GM23338 (cell line): ENCODE data around the gene GMPPA. TPM values are rescaled to one million over a fixed set of nuclear protein-coding genes. Genes with fewer than 3 reads are reported as not detected.
A peak's percentile ranks its signal among the peaks of the same experiment; 100 is the strongest.

Experiments
- ATAC-seq: fragments of 200-7000 bp; cut with Tn5 transposase; 3 replicates; pipeline ENCODE4 v1.9.1; 2020
- DNase-seq: peaks from one replicate; pipeline ENCODE4 v3.0.0-alpha.2; 2015; ENCODE audit warnings: low spot score
- H2AFZ ChIP-seq: fragments of 200-600 bp; sonication (generic); 2 replicates; pipeline ENCODE4 v1.8.0; 2016; ENCODE audit warnings: antibody characterized with exemption, mild to moderate bottlenecking, moderate library complexity
- H3F3A ChIP-seq: fragments of 200-600 bp; sonication (generic); replicated peaks from 2 replicates; pipeline ENCODE4 v1.8.0; 2017; ENCODE audit warnings: antibody characterized with exemption, mixed run types, low read depth
- H3K27ac ChIP-seq: fragments of 200-600 bp; sonication (generic); 2 replicates; pipeline ENCODE4 v1.6.1; 2016; ENCODE audit warnings: low read depth
- H3K27me3 ChIP-seq: fragments of 200-600 bp; sonication (generic); 2 replicates; pipeline ENCODE4 v1.8.0; 2016; ENCODE audit warnings: mild to moderate bottlenecking, mixed run types, moderate library complexity; ENCODE audit not compliant: insufficient read depth
- H3K36me3 ChIP-seq: fragments of 200-600 bp; sonication (generic); 2 replicates; pipeline ENCODE4 v1.8.0; 2016; ENCODE audit warnings: mild to moderate bottlenecking; ENCODE audit not compliant: insufficient read depth
- H3K4me1 ChIP-seq: fragments of 200-600 bp; sonication (generic); 2 replicates; pipeline ENCODE4 v1.8.0; 2016; ENCODE audit warnings: mild to moderate bottlenecking, moderate library complexity; ENCODE audit not compliant: insufficient read depth
- H3K4me2 ChIP-seq: fragments of 200-600 bp; sonication (generic); 2 replicates; pipeline ENCODE4 v1.7.1; 2017; ENCODE audit warnings: mixed run types
- H3K4me3 ChIP-seq: fragments of 200-600 bp; sonication (generic); 2 replicates; pipeline ENCODE4 v1.6.1; 2016; ENCODE audit warnings: mixed run types
- H3K79me2 ChIP-seq: fragments of 200-600 bp; sonication (generic); replicated peaks from 2 replicates; pipeline ENCODE4 v1.8.0; 2017; ENCODE audit warnings: mild to moderate bottlenecking; ENCODE audit not compliant: insufficient read depth
- H3K9me2 ChIP-seq: fragments of 200-600 bp; sonication (generic); 2 replicates; pipeline ENCODE4 v1.8.0; 2017; ENCODE audit not compliant: insufficient read depth
- H4K20me1 ChIP-seq: fragments of 200-600 bp; sonication (generic); replicated peaks from 2 replicates; pipeline ENCODE4 v1.8.0; 2017; ENCODE audit warnings: mild to moderate bottlenecking; ENCODE audit not compliant: insufficient read depth
- H3K27ac Mint-ChIP-seq: 2 replicates; pipeline ENCODE4 v1.8.0; 2020; ENCODE audit warnings: inconsistent platforms, mild to moderate bottlenecking, moderate library complexity, mixed read lengths
- H3K27me3 Mint-ChIP-seq: 3 replicates; pipeline ENCODE4 v1.8.0; 2022; ENCODE audit warnings: low read depth, mild to moderate bottlenecking, moderate library complexity, mixed read lengths, inconsistent platforms; ENCODE audit not compliant: insufficient read depth, poor library complexity
- H3K36me3 Mint-ChIP-seq: 3 replicates; pipeline ENCODE4 v1.8.0; 2021; ENCODE audit warnings: low read depth, mild to moderate bottlenecking, inconsistent platforms, moderate library complexity, mixed read lengths
- H3K4me1 Mint-ChIP-seq: 3 replicates; pipeline ENCODE4 v1.8.0; 2020; ENCODE audit warnings: mild to moderate bottlenecking, inconsistent platforms, mixed read lengths
- H3K4me3 Mint-ChIP-seq: 3 replicates; pipeline ENCODE4 v1.8.0; 2021; ENCODE audit warnings: moderate library complexity, mild to moderate bottlenecking, inconsistent platforms, mixed read lengths
- H3K9me3 Mint-ChIP-seq: 3 replicates; pipeline ENCODE4 v1.8.0; 2020; ENCODE audit warnings: moderate library complexity, mild to moderate bottlenecking, inconsistent platforms, mixed read lengths
- REST ChIP-seq: IDR thresholded peaks from one replicate; pipeline ENCODE4 v1.6.1; 2018; ENCODE audit warnings: antibody characterized with exemption; ENCODE audit not compliant: unreplicated experiment
- STAT1 ChIP-seq: IDR thresholded peaks from one replicate; pipeline ENCODE4 v1.6.1; 2016; ENCODE audit warnings: antibody characterized with exemption; ENCODE audit not compliant: unreplicated experiment
- ZNF114 ChIP-seq: fragments of 250-450 bp; sonication (Bioruptor Pico); IDR thresholded peaks from 2 replicates; pipeline ENCODE4 v1.5.0; 2020; ENCODE audit warnings: mild to moderate bottlenecking, moderate library complexity
- ZNF331 ChIP-seq: fragments of 250-450 bp; sonication (Bioruptor Pico); IDR thresholded peaks from 2 replicates; pipeline ENCODE4 v1.5.0; 2020; ENCODE audit warnings: low read depth, mild to moderate bottlenecking, moderate library complexity
- polyA plus RNA-seq: library from polyadenylated mRNA; unstranded; fragments of >200 nt; fragmentation: Nextera tagmentation; extraction: Ambion mirVana; gene quantifications from 2 replicates; pipeline ENCODE4 v1.2.1, GENCODE V29; 2016
- total RNA-seq: library from RNA; depleted of rRNA; stranded (reverse); fragments of >200 nt; shearing (Covaris generic); gene quantifications from 2 replicates; pipeline ENCODE4 v1.2.3, GENCODE V29; 2014
- TF ChIP-seq, protein P1 (sequence below), 2 experiments: fragments of 200-600 bp in 1 of 2; sonication (generic) in 1 of 2; conservative IDR thresholded peaks; 2 replicates each; pipeline versions ENCODE4 v1.5.1 to v1.6.1; 2016 to 2017; ENCODE audit warnings: antibody characterized with exemption in 2 of 2, low read depth in 2 of 2, mild to moderate bottlenecking in 2 of 2, moderate library complexity in 1 of 2
- TF ChIP-seq, protein P2 (sequence below): fragments of 250-450 bp; sonication (Bioruptor Pico); IDR thresholded peaks from 2 replicates; pipeline ENCODE4 v1.5.0; 2020; ENCODE audit warnings: mild to moderate bottlenecking, moderate library complexity

GMPPA gene
- total and polyA plus RNA-seq, 2 experiments from 2014 or later: 27.0 to 33.8 TPM

- Histone ChIP-seq H3K79me2 (peaks cover 14% of the 10 kb centered on the region), H3K27me3 (peaks cover 9% of the 10 kb centered on the region; the same call in 1 of the 2 replicates), H3K4me1 (peaks cover 9% of the 10 kb centered on the region), H3K27ac (no peak overlapping the region), H3K4me2 (peak overlapping the region; percentile 95; the same call in 1 of the 2 replicates), H3F3A (peaks cover 12% of the 10 kb centered on the region), H3K36me3 (peaks cover 9% of the 10 kb centered on the region), H4K20me1 (peaks cover 18% of the 10 kb centered on the region), H2AFZ (no peak overlapping the region), H3K9me2 (no peaks in the 10 kb centered on the region), H3K4me3 (no peak overlapping the region; the same call in 1 of the 2 replicates)
- no peak for TF ChIP-seq REST
- TF ChIP-seq, protein P1, sequence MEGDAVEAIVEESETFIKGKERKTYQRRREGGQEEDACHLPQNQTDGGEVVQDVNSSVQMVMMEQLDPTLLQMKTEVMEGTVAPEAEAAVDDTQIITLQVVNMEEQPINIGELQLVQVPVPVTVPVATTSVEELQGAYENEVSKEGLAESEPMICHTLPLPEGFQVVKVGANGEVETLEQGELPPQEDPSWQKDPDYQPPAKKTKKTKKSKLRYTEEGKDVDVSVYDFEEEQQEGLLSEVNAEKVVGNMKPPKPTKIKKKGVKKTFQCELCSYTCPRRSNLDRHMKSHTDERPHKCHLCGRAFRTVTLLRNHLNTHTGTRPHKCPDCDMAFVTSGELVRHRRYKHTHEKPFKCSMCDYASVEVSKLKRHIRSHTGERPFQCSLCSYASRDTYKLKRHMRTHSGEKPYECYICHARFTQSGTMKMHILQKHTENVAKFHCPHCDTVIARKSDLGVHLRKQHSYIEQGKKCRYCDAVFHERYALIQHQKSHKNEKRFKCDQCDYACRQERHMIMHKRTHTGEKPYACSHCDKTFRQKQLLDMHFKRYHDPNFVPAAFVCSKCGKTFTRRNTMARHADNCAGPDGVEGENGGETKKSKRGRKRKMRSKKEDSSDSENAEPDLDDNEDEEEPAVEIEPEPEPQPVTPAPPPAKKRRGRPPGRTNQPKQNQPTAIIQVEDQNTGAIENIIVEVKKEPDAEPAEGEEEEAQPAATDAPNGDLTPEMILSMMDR (conservative IDR thresholded peaks at IDR 0.05; ENCODE audit: low read depth in 2 of 2): no peak
- no peak for TF ChIP-seq ZNF331 (CRISPR knock-in tag)
- TF ChIP-seq, protein P2, sequence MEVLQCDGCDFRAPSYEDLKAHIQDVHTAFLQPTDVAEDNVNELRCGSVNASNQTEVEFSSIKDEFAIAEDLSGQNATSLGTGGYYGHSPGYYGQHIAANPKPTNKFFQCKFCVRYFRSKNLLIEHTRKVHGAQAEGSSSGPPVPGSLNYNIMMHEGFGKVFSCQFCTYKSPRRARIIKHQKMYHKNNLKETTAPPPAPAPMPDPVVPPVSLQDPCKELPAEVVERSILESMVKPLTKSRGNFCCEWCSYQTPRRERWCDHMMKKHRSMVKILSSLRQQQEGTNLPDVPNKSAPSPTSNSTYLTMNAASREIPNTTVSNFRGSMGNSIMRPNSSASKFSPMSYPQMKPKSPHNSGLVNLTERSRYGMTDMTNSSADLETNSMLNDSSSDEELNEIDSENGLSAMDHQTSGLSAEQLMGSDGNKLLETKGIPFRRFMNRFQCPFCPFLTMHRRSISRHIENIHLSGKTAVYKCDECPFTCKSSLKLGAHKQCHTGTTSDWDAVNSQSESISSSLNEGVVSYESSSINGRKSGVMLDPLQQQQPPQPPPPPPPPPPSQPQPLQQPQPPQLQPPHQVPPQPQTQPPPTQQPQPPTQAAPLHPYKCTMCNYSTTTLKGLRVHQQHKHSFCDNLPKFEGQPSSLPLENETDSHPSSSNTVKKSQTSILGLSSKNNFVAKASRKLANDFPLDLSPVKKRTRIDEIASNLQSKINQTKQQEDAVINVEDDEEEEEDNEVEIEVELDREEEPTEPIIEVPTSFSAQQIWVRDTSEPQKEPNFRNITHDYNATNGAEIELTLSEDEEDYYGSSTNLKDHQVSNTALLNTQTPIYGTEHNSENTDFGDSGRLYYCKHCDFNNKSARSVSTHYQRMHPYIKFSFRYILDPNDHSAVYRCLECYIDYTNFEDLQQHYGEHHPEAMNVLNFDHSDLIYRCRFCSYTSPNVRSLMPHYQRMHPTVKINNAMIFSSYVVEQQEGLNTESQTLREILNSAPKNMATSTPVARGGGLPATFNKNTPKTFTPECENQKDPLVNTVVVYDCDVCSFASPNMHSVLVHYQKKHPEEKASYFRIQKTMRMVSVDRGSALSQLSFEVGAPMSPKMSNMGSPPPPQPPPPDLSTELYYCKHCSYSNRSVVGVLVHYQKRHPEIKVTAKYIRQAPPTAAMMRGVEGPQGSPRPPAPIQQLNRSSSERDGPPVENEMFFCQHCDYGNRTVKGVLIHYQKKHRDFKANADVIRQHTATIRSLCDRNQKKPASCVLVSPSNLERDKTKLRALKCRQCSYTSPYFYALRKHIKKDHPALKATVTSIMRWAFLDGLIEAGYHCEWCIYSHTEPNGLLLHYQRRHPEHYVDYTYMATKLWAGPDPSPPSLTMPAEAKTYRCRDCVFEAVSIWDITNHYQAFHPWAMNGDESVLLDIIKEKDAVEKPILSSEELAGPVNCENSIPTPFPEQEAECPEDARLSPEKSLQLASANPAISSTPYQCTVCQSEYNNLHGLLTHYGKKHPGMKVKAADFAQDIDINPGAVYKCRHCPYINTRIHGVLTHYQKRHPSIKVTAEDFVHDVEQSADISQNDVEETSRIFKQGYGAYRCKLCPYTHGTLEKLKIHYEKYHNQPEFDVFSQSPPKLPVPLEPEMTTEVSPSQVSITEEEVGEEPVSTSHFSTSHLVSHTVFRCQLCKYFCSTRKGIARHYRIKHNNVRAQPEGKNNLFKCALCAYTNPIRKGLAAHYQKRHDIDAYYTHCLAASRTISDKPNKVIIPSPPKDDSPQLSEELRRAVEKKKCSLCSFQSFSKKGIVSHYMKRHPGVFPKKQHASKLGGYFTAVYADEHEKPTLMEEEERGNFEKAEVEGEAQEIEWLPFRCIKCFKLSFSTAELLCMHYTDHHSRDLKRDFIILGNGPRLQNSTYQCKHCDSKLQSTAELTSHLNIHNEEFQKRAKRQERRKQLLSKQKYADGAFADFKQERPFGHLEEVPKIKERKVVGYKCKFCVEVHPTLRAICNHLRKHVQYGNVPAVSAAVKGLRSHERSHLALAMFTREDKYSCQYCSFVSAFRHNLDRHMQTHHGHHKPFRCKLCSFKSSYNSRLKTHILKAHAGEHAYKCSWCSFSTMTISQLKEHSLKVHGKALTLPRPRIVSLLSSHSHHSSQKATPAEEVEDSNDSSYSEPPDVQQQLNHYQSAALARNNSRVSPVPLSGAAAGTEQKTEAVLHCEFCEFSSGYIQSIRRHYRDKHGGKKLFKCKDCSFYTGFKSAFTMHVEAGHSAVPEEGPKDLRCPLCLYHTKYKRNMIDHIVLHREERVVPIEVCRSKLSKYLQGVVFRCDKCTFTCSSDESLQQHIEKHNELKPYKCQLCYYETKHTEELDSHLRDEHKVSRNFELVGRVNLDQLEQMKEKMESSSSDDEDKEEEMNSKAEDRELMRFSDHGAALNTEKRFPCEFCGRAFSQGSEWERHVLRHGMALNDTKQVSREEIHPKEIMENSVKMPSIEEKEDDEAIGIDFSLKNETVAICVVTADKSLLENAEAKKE (CRISPR knock-in tag): no peak
- TF ChIP-seq ZNF114 (CRISPR knock-in tag): no peak
- TF ChIP-seq STAT1: no peak
- H3K4me1 Mint-ChIP-seq: peaks cover 20% of the 10 kb centered on the region
- H3K27me3 Mint-ChIP-seq: peaks cover 19% of the 10 kb centered on the region
- no peak for ATAC-seq
- H3K36me3 Mint-ChIP-seq: peaks cover 32% of the 10 kb centered on the region
- DNase-seq: no peak
- peak overlapping the region; percentile 90; the same call in 2 of the 3 replicates for H3K4me3 Mint-ChIP-seq
- H3K27ac Mint-ChIP-seq: no peak overlapping the region
- H3K9me3 Mint-ChIP-seq: no peaks in the 10 kb centered on the region; the same call in 2 of the 3 replicates
Observed at GRCh38 chr2:219545295-219545942, 46.7 kb downstream of the GMPPA start.
